IMR-90 (cell line): ENCODE results near the gene NFYC. TPM values are rescaled to one million over a fixed set of nuclear protein-coding genes. Genes with fewer than 3 reads are reported as not detected.

Experiments
- ATAC-seq: fragments of 200-7000 bp; cut with Tn5 transposase; 2 replicates; pipeline ENCODE4 v1.9.1; 2020; ENCODE audit warnings: low read depth, mild to moderate bottlenecking, moderate library complexity
- BruUV-seq: library from RNA; stranded (reverse); fragments of 400-500 nt; replicated peaks from 2 replicates; lab custom pipeline; 2021; lab: Mats Ljungman, UMichigan
- CTCF ChIA-PET: fragments of 300-600 bp; formaldehyde crosslinking; extraction: SDS; loops from one replicate; lab custom pipeline; 2021; ENCODE audit warnings: antibody characterized with exemption; lab: Yijun Ruan, JAX
- POLR2A ChIA-PET: fragments of 300-600 bp; sonication (Branson Sonifier 250); formaldehyde crosslinking; loops from one replicate; lab custom pipeline; 2022; ENCODE audit warnings: antibody characterized with exemption; ENCODE audit not compliant: unreplicated experiment; lab: Charles Lee
- DNase-seq: peaks from one replicate; pipeline ENCODE4 v3.0.0; 2013
- H2AFZ ChIP-seq: replicated peaks from 2 replicates; pipeline ENCODE3; 2013; ENCODE audit warnings: low read length, mild to moderate bottlenecking; ENCODE audit not compliant: poor library complexity
- H2AK5ac ChIP-seq: 2 replicates; pipeline ENCODE4 v1.6.1; 2013; ENCODE audit warnings: low read depth, low read length, inconsistent platforms
- H2AK9ac ChIP-seq: replicated peaks from 2 replicates; pipeline ENCODE3; 2013; ENCODE audit warnings: mild to moderate bottlenecking, low read depth, low read length, moderate library complexity; ENCODE audit not compliant: poor library complexity
- H2BK120ac ChIP-seq: 2 replicates; pipeline ENCODE4 v1.6.1; 2013; ENCODE audit warnings: low read depth, low read length, inconsistent platforms
- H2BK15ac ChIP-seq: 3 replicates; pipeline ENCODE4 v1.6.1; 2013; ENCODE audit warnings: low read depth, low read length, inconsistent platforms
- H2BK20ac ChIP-seq: 2 replicates; pipeline ENCODE4 v1.6.1; 2013; ENCODE audit warnings: low read depth, mild to moderate bottlenecking, inconsistent platforms, low read length, moderate library complexity
- H2BK5ac ChIP-seq: 2 replicates; pipeline ENCODE4 v1.6.1; 2013; ENCODE audit warnings: mild to moderate bottlenecking, low read depth, low read length, inconsistent platforms; ENCODE audit not compliant: poor library complexity, severe bottlenecking
- H3K14ac ChIP-seq: replicated peaks from 2 replicates; pipeline ENCODE4 v1.6.1; 2013; ENCODE audit warnings: low read depth, low read length, inconsistent platforms
- H3K18ac ChIP-seq: 2 replicates; pipeline ENCODE4 v1.6.1; 2013; ENCODE audit warnings: low read depth, low read length, control low read depth
- H3K23ac ChIP-seq: 2 replicates; pipeline ENCODE4 v1.6.1; 2013; ENCODE audit warnings: low read depth, low read length, inconsistent platforms
- H3K27ac ChIP-seq: 2 replicates; pipeline ENCODE4 v1.5.1; 2013; ENCODE audit warnings: mild to moderate bottlenecking, control low read depth, low read length; ENCODE audit not compliant: insufficient read depth
- H3K27me3 ChIP-seq: 2 replicates; pipeline ENCODE4 v1.6.1; 2013; ENCODE audit warnings: low read length; ENCODE audit not compliant: control insufficient read depth, insufficient read depth
- H3K36me3 ChIP-seq: 2 replicates; pipeline ENCODE4 v1.6.1; 2013; ENCODE audit warnings: low read length, mixed read lengths; ENCODE audit not compliant: control insufficient read depth, insufficient read depth
- H3K4ac ChIP-seq: 2 replicates; pipeline ENCODE4 v1.6.1; 2013; ENCODE audit warnings: low read depth, low read length, inconsistent platforms
- H3K4me1 ChIP-seq: 2 replicates; pipeline ENCODE4 v1.6.1; 2013; ENCODE audit warnings: low read length, mixed read lengths; ENCODE audit not compliant: control insufficient read depth, insufficient read depth
- H3K4me2 ChIP-seq: 2 replicates; pipeline ENCODE4 v1.6.1; 2013; ENCODE audit warnings: low read depth, mild to moderate bottlenecking, control low read depth, low read length, moderate library complexity
- H3K4me3 ChIP-seq: 2 replicates; pipeline ENCODE4 v1.5.1; 2013; ENCODE audit warnings: low read depth, mild to moderate bottlenecking, control low read depth, low read length, moderate library complexity; ENCODE audit not compliant: insufficient read depth
- H3K56ac ChIP-seq: 2 replicates; pipeline ENCODE4 v1.6.1; 2013; ENCODE audit warnings: low read length, inconsistent platforms; ENCODE audit not compliant: insufficient read depth; ENCODE audit errors: extremely low read depth
- H3K79me1 ChIP-seq, 2 experiments: 2 replicates each; pipeline ENCODE4 v1.6.1; 2013; ENCODE audit warnings: low read length in 2 of 2, inconsistent platforms in 1 of 2, low read depth in 1 of 2
- H3K9ac ChIP-seq: 2 replicates; pipeline ENCODE4 v1.6.1; 2013; ENCODE audit warnings: low read depth, low read length, control low read depth
- H3K9me1 ChIP-seq: 2 replicates; pipeline ENCODE4 v1.6.1; 2013; ENCODE audit warnings: low read length, inconsistent platforms; ENCODE audit not compliant: insufficient read depth
- H3K9me3 ChIP-seq: 2 replicates; pipeline ENCODE4 v1.6.1; 2013; ENCODE audit warnings: low read length; ENCODE audit not compliant: control insufficient read depth, insufficient read depth
- H4K20me1 ChIP-seq: 2 replicates; pipeline ENCODE4 v1.6.1; 2013; ENCODE audit warnings: low read length, inconsistent platforms; ENCODE audit not compliant: insufficient read depth
- H4K5ac ChIP-seq: 2 replicates; pipeline ENCODE4 v1.6.1; 2013; ENCODE audit warnings: mild to moderate bottlenecking, low read depth, low read length, control low read depth
- H4K8ac ChIP-seq, 2 experiments: 2 replicates each; pipeline ENCODE4 v1.6.1; 2013; ENCODE audit warnings: low read depth in 2 of 2, low read length in 2 of 2, control low read depth in 1 of 2, inconsistent platforms in 1 of 2
- H4K91ac ChIP-seq: 2 replicates; pipeline ENCODE4 v1.6.1; 2013; ENCODE audit warnings: low read depth, low read length, inconsistent platforms; ENCODE audit not compliant: insufficient read depth
- BHLHE40 ChIP-seq: fragments of 150-350 bp; IDR thresholded peaks from 2 replicates; pipeline ENCODE4 v1.6.1; 2016; ENCODE audit warnings: mild to moderate bottlenecking, low read depth, low read length
- CEBPB ChIP-seq: IDR thresholded peaks from 2 replicates; pipeline ENCODE4 v1.6.1; 2012; ENCODE audit warnings: low read depth, low read length, improper control_type of control experiment
- FOS ChIP-seq: fragments of 150-350 bp; IDR thresholded peaks from 2 replicates; pipeline ENCODE4 v1.6.1; 2016; ENCODE audit warnings: low read depth, low read length
- MAFK ChIP-seq: IDR thresholded peaks from 2 replicates; pipeline ENCODE4 v1.6.1; 2012; ENCODE audit warnings: low read depth, low read length, improper control_type of control experiment
- MAZ ChIP-seq: IDR thresholded peaks from 2 replicates; pipeline ENCODE4 v1.6.1; 2012; ENCODE audit warnings: low read depth, mild to moderate bottlenecking, low read length, improper control_type of control experiment, moderate library complexity, borderline replicate concordance
- NFE2L2 ChIP-seq: fragments of 150-350 bp; IDR thresholded peaks from 2 replicates; pipeline ENCODE4 v1.6.1; 2016; ENCODE audit warnings: low read depth, mild to moderate bottlenecking, low read length
- POLR2A ChIP-seq: IDR thresholded peaks from 2 replicates; pipeline ENCODE4 v1.6.1; 2012; ENCODE audit warnings: mild to moderate bottlenecking, low read depth, low read length
- RAD21 ChIP-seq: IDR thresholded peaks from 2 replicates; pipeline ENCODE4 v1.6.1; 2012; ENCODE audit warnings: low read length, improper control_type of control experiment
- RFX5 ChIP-seq: IDR thresholded peaks from 2 replicates; pipeline ENCODE4 v1.8.0; 2012; ENCODE audit warnings: low read depth, mild to moderate bottlenecking, low read length, moderate library complexity
- SMC3 ChIP-seq: fragments of 150-350 bp; IDR thresholded peaks from 2 replicates; pipeline ENCODE4 v1.6.1; 2016; ENCODE audit warnings: low read depth, mild to moderate bottlenecking, antibody characterized with exemption, low read length, moderate library complexity
- WGBS, 2 experiments: methylation state at CpG; one replicate each; pipeline versions ENCODE4 v1.1.5 to v1.1.7; 2013; ENCODE audit warnings: missing lambda C conversion rate in 2 of 2; ENCODE audit not compliant: insufficient read length in 1 of 2; ENCODE audit errors: extremely low coverage in 2 of 2; 5-methylcytosine and 5-hydroxymethylcytosine counted together
- dilution Hi-C: fragments of 300-500 bp; cut with HindIII; formaldehyde crosslinking; loops from one replicate; pipeline ENCODE4 v1.14.3; 2018; ENCODE audit warnings: low sequenced_read_pairs; ENCODE audit not compliant: unreplicated experiment
- in situ Hi-C: fragments of 300-500 bp; cut with MboI; formaldehyde crosslinking; loops from 3 replicates; pipeline ENCODE4 v1.14.3; 2019; ENCODE audit warnings: low sequenced_read_pairs, inconsistent platforms, mixed read lengths
- intact Hi-C: fragments of 100-400 bp; cut with micrococcal nuclease; formaldehyde crosslinking; loops from 2 replicates; pipeline ENCODE4 v1.10.0; 2022
- polyA plus RNA-seq, 3 experiments: library from polyadenylated mRNA; depleted of rRNA; stranded (reverse); fragments of >200 nt; gene quantifications; 2 replicates each; pipeline ENCODE4 v1.2.3, GENCODE V29; 2012; ENCODE audit warnings: low replicate concordance in 1 of 3
- total RNA-seq: library from RNA; depleted of rRNA; stranded (reverse); fragments of >200 nt; gene quantifications from 2 replicates; pipeline ENCODE4 v1.2.3, GENCODE V29; 2012
- TF ChIP-seq, protein P1 (sequence below): conservative IDR thresholded peaks from 2 replicates; pipeline ENCODE4 v1.5.1; 2012; ENCODE audit warnings: mild to moderate bottlenecking, low read depth, low read length, improper control_type of control experiment

Gene NFYC
- total and polyA plus RNA-seq, 2 of the 4 experiments (the other 2 are of a cell fraction) = 45.2 to 62.2 TPM

- CTCF ChIA-PET = no interaction called here
- Histone ChIP-seq H2BK20ac (no peak overlapping the region), H3K4me1 (peaks cover 12% of the 10 kb centered on the region), H2AK9ac (no peak overlapping the region), H2BK15ac (no peak overlapping the region), H3K56ac (no peak overlapping the region), H3K9me1 (peaks cover 7% of the 10 kb centered on the region), H3K4me3 (no peak overlapping the region), H2BK5ac (no peak overlapping the region), H4K5ac (no peak overlapping the region), H3K23ac (no peak overlapping the region), H2AK5ac (no peak overlapping the region), H3K9me3 (no peaks in the 10 kb centered on the region), H3K27ac (no peak overlapping the region), H4K8ac (no peak overlapping the region), H3K27me3 (peaks cover 41% of the 10 kb centered on the region), H4K91ac (no peak overlapping the region), H3K4ac (no peak overlapping the region), H3K14ac (no peak overlapping the region), H3K4me2 (no peak overlapping the region), H2BK120ac (no peak overlapping the region), H3K79me1 (no peaks in the 10 kb centered on the region), H2AFZ (no peak overlapping the region), H3K9ac (no peak overlapping the region), H3K18ac (no peak overlapping the region), H3K36me3 (no peaks in the 10 kb centered on the region), H4K20me1 (no peaks in the 10 kb centered on the region)
- intact Hi-C loops = no loop called here
- ATAC-seq (no peak), DNase-seq (no peak)
- dilution Hi-C loops = no loop called here
- no peak for TF ChIP-seq RAD21
- no peak for TF ChIP-seq NFE2L2
- TF ChIP-seq MAFK = no peak
- TF ChIP-seq BHLHE40 = no peak
- TF ChIP-seq CEBPB = no peak
- no peak for TF ChIP-seq MAZ
- TF ChIP-seq SMC3 = no peak
- no peak for TF ChIP-seq POLR2A
- no peak for TF ChIP-seq FOS
- no peak for TF ChIP-seq RFX5
- TF ChIP-seq, protein P1, sequence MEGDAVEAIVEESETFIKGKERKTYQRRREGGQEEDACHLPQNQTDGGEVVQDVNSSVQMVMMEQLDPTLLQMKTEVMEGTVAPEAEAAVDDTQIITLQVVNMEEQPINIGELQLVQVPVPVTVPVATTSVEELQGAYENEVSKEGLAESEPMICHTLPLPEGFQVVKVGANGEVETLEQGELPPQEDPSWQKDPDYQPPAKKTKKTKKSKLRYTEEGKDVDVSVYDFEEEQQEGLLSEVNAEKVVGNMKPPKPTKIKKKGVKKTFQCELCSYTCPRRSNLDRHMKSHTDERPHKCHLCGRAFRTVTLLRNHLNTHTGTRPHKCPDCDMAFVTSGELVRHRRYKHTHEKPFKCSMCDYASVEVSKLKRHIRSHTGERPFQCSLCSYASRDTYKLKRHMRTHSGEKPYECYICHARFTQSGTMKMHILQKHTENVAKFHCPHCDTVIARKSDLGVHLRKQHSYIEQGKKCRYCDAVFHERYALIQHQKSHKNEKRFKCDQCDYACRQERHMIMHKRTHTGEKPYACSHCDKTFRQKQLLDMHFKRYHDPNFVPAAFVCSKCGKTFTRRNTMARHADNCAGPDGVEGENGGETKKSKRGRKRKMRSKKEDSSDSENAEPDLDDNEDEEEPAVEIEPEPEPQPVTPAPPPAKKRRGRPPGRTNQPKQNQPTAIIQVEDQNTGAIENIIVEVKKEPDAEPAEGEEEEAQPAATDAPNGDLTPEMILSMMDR = no peak
- in situ Hi-C loops = no loop called here
- POLR2A ChIA-PET = interaction anchor here (0.6 kb wide), 1 partner anchor 660 kb away, joined by 5 read pairs; no protein-coding TSS in a partner anchor
- BruUV-seq = no TSS peak
- WGBS, 2 experiments = 100% methylated on average over 2 of the region's 3 CpGs; no CpG with 5 or more reads in 1 of the 2 experiments
Measured at GRCh38 chr1:40820251-40820797, 128.8 kb downstream of the NFYC start.
